ENCODE measurements around the gene CCNE1. TPM values are rescaled to one million over a fixed set of nuclear protein-coding genes. Genes with fewer than 3 reads are reported as not detected.

CCNE1 gene
- total RNA-seq, 4 donors from 2014 or later, result 1.8 to 5.9 (median 2.2) TPM

DNA sequence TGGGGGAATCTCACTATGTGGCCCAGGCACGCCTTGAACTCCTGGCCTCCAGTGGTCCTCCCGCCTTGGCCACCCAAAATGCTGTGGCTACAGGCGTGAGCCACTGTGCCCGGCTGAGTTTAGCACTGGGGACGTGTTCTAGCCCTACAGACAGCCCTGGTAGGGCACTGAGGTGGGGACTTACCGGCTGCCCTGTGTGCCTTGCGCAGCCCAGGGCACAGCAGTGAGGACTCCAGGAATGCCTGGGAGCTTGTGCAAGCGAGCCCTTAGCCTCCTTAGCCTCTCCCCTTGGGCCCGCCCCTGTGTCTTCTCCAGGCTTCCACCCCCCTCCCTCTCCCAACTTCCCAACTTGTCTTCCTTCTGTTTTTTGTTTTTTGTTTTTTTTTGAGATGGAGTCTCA, 21.0 kb downstream of the CCNE1 start:
- Histone ChIP-seq H3K27me3 (no peaks in the 10 kb centered on the region), H3K27ac (no peak overlapping the region), H3K9me3 (no peaks in the 10 kb centered on the region), H3K4me1 (no peaks in the 10 kb centered on the region), H3K36me3 (no peaks in the 10 kb centered on the region), H3K4me3 (no peak overlapping the region)
- no peak for DNase-seq
- TF ChIP-seq, protein P1, sequence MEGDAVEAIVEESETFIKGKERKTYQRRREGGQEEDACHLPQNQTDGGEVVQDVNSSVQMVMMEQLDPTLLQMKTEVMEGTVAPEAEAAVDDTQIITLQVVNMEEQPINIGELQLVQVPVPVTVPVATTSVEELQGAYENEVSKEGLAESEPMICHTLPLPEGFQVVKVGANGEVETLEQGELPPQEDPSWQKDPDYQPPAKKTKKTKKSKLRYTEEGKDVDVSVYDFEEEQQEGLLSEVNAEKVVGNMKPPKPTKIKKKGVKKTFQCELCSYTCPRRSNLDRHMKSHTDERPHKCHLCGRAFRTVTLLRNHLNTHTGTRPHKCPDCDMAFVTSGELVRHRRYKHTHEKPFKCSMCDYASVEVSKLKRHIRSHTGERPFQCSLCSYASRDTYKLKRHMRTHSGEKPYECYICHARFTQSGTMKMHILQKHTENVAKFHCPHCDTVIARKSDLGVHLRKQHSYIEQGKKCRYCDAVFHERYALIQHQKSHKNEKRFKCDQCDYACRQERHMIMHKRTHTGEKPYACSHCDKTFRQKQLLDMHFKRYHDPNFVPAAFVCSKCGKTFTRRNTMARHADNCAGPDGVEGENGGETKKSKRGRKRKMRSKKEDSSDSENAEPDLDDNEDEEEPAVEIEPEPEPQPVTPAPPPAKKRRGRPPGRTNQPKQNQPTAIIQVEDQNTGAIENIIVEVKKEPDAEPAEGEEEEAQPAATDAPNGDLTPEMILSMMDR (IDR thresholded peaks at IDR 0.05), result no peak
- no peak for TF ChIP-seq POLR2A (IDR thresholded peaks at IDR 0.05)

DNA sequence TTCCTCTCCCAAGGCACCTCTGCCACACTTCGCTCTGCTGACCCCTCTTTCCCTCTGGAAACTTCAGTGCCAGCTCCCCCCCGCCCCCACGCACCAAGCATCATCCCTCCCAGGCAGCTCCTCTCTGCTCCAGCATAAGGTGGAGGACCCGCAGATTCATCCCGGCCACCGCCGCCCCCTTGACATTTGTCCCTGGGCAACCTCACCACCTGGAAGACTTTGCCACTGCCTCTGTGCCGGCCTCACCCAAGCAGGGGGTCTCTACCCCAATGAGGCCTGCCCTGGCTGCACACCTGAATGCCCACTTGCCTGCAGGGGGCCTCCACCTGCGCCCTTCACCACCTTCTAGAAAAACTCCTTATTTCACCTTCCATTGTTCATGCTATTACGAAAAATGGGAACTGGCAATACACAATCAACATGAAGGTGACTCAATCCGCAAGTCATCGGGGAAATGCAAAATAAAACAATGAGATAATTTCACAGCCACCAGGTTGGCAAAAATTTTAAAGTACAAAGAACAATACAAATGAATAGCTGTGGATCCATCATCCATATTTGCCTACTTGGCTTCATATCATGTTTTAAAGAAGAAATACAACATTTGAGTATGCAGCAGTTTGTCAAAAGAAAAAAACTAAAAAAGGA, 21.9 kb downstream of the CCNE1 start:
- no peaks in the 10 kb centered on the region for H3K4me1 ChIP-seq
- no peak overlapping the region for H3K4me3 ChIP-seq
- no peak for TF ChIP-seq POLR2A (IDR thresholded peaks at IDR 0.05)
- TF ChIP-seq, protein P1 (IDR thresholded peaks at IDR 0.05), result no peak
- no peak overlapping the region for H3K27ac ChIP-seq
- no peaks in the 10 kb centered on the region for H3K36me3 ChIP-seq
- H3K9me3 ChIP-seq, result no peaks in the 10 kb centered on the region
- no peak for DNase-seq
- H3K27me3 ChIP-seq, result no peaks in the 10 kb centered on the region

DNA sequence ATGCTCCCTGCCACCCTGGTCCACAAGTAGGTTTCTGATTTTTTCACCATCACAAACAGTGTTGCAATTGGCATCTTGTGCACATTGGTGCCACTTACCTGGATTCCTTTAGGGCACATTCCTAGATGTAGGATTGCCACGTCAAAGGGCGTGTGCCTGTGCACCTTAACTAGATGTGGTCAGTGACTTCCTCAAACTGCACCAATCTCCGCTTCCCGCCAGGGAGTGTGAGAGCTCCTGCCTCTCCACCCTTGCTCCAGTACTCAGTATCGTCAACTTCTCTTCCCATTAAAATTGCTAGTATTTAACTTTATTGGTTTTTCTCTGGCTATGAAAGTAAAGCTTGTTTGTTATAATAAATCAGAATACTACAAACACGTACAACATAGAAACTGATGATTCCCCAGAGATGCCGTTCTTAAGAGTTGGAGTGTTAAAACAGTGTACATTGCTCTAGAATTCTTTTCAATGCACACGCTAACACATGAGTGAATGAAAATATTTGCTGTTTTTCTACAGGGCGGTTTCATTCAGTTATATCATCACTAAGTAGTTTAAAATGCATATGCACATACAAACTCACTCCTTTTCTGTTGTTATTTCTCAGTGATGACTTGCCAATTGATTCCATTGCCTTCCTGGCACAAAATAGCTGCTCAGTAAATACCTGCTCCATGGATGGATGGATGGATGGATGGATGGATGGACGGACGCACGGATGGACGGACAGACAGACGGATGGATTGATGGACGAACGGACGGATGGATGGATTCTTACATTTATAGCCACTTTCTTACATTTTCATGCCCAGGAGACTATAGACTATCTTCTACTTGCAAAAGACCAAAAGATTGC, 23.4 kb downstream of the CCNE1 start:
- DNase-seq, result no peak
- Histone ChIP-seq H3K36me3 (no peaks in the 10 kb centered on the region), H3K9me3 (no peaks in the 10 kb centered on the region), H3K4me3 (no peak overlapping the region), H3K27me3 (no peaks in the 10 kb centered on the region), H3K4me1 (no peaks in the 10 kb centered on the region), H3K27ac (no peak overlapping the region)
- TF ChIP-seq, protein P1 (IDR thresholded peaks at IDR 0.05), result no peak
- TF ChIP-seq POLR2A (IDR thresholded peaks at IDR 0.05), result no peak

DNA sequence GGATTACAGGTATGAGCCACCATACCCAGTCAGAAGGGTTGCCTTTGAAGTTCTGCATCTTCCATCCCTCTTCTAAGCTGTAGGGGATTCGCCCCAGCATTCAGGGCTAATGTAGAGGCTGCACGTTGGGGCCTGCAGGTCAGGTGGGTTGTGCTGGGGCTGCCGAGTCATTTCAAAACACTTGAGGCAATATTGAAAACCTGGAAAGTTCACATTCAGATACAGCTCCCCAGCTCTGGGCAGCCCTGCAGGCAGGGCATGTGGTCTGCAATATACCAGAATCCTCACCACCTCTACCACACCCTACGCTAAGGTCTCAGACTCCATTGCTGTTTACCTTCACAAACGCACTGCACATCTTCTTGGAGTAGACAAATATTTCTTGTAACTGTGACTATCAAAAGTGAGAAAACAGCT, 24.6 kb downstream of the CCNE1 start:
- no peaks in the 10 kb centered on the region for H3K36me3 ChIP-seq
- H3K9me3 ChIP-seq, result no peaks in the 10 kb centered on the region
- H3K4me1 ChIP-seq, result no peaks in the 10 kb centered on the region
- no peak for TF ChIP-seq POLR2A (IDR thresholded peaks at IDR 0.05)
- TF ChIP-seq, protein P1 (IDR thresholded peaks at IDR 0.05), result no peak
- no peaks in the 10 kb centered on the region for H3K27me3 ChIP-seq
- no peak for DNase-seq
- no peak overlapping the region for H3K4me3 ChIP-seq
- H3K27ac ChIP-seq, result no peak overlapping the region

DNA sequence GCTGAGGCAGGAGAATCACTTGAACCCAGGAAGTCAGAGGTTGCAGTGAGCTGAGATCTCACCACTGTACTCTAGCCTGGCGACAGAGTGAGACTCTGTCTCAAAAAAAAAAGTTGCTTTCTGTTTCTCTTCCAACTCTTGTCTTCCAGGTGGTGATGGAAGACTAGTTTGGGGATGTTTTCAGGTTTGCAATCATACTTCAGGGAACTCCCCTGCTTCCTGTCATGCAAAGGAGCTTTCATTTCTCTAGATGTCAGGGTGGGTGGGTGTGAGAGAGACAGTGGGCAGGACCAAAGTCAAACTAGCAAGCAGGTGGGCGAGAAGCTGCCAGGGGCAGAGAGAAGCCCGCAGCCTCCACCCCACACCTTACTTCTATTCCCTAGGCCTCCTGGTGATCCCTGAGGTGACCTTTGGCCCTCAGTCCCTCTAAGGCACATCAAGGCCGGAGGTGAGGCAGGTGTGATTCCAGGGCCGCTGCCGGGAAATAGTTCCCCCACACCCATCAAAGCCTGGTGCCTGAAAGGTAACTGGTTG, 25.7 kb downstream of the CCNE1 start:
- Histone ChIP-seq H3K27me3 (no peaks in the 10 kb centered on the region), H3K4me1 (no peaks in the 10 kb centered on the region), H3K4me3 (no peak overlapping the region), H3K27ac (peak overlapping the region in 1 of 4 donors; percentile 19), H3K9me3 (no peaks in the 10 kb centered on the region), H3K36me3 (no peaks in the 10 kb centered on the region)
- TF ChIP-seq, protein P1 (IDR thresholded peaks at IDR 0.05), result no peak
- TF ChIP-seq POLR2A (IDR thresholded peaks at IDR 0.05), result no peak
- DNase-seq, result no peak

Data from Peyer's patch (tissue), 4 donors.